ENCODE measurements around the gene MRPL14.

Gene MRPL14

DNA sequence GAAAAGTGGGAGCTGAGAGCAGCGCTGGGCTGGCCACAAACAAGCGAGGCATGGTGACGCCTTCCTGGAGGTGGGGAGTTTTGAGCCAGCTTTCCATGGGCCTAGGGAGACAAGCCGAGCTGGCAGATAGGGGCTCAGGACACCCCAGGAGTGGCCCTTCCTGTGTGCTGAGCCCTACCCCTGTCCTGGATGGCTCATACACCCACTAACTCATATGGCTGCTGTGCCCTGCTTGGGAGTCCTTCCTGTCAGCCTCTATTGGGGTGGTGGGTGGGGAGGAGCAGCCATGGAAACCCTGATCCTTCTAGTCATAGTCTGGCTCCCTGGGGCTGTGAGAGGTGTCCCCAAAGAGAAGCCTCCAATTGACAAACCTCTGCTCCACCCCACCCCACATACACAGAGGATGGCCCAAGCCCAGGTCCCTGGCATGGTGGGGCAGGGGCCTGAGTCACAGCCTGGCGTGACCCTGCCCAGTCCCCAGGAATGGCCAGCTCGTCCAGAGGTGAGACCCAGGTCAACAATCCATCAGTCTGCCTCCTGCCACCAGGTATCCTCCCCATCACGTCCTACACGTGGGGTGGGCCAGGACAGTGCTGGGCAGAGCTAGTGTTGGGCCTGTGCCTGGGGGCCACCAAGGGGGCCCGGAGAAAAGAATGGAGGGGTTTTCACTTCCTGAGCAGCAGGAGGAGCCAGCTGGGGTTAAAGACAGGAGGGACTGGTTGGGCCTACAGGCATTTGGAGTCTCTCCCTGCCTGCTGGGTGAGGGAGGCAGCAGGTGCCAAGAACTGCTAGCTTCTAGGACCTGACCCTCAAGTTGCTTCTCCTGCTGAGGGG, 52.2 kb downstream of the MRPL14 start:
- Mint-ChIP-seq H3K9me3 (no peaks in the 10 kb centered on the region), H3K4me1 (peaks cover 13% of the 10 kb centered on the region), H3K4me3 (peak overlapping the region; percentile 82), H3K27ac (peak overlapping the region; percentile 71), H3K36me3 (no peaks in the 10 kb centered on the region), H3K27me3 (peaks cover 5% of the 10 kb centered on the region)

DNA sequence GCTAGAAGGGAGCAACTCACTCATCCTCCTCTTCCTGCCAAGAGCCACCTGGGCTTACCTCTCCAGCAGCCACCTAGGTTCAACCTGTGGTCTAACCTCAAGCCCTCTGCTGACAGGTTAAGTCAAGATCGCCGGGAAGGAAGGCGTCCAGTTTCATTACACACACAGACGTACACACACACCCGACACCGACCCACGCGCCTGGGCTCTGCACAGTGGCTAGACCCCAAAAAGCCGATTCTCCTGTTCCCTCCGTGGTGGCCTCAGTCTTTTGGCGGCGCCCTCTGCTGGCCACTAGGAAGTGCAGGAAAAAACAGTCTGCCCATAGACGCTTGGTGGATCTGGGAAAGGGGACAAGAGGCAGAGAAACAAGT, 52.8 kb downstream of the MRPL14 start:
- H3K27me3 Mint-ChIP-seq: peaks cover 5% of the 10 kb centered on the region
- H3K9me3 Mint-ChIP-seq: no peaks in the 10 kb centered on the region
- H3K27ac Mint-ChIP-seq: peak overlapping the region; percentile 71
- peaks cover 13% of the 10 kb centered on the region for H3K4me1 Mint-ChIP-seq
- H3K36me3 Mint-ChIP-seq: no peaks in the 10 kb centered on the region
- H3K4me3 Mint-ChIP-seq: peak overlapping the region; percentile 82

DNA sequence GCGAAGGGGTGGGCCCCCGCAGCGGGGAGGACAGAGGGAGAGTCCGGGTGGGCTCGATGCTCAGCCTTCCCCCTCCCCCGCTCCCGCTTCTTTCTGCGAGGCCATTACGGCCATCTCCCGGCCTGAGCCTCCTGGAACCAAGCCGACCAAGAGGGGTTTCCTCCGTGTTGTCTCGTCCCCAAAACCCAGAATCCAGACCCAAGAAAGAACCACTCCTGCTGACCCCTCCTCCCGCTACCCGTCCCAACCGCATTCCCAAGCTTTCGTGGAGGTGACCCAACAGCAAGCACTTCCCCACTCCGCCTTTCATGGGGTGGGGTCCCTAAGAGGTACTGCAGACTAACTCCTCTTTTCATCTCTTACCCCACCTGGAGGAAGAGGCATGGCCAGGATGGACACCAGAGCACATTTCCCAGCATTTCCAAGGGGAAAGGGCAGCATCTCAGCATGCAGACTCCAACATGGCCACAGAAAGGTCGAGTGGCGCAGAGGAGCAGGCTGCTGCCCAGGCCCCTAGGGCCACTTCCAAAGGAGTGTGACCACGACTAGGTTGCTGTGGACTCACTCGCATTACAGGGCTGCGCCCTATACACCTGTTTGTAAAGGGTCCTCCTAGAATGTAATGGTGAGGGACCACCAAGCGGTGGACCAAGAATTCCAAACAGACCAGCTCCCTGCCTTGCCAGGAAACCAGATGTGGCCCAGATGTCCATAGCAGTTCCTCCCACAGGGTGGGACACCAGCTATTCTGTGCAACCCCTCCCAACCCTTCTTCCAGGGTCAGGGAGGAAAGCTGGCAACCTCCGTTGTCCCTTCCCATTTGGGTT, 53.4 kb downstream of the MRPL14 start:
- no peaks in the 10 kb centered on the region for H3K36me3 Mint-ChIP-seq
- H3K27me3 Mint-ChIP-seq: peaks cover 6% of the 10 kb centered on the region
- H3K4me3 Mint-ChIP-seq: peak overlapping the region; percentile 85
- H3K9me3 Mint-ChIP-seq: no peaks in the 10 kb centered on the region
- peaks cover 13% of the 10 kb centered on the region for H3K4me1 Mint-ChIP-seq
- no peak overlapping the region for H3K27ac Mint-ChIP-seq

DNA sequence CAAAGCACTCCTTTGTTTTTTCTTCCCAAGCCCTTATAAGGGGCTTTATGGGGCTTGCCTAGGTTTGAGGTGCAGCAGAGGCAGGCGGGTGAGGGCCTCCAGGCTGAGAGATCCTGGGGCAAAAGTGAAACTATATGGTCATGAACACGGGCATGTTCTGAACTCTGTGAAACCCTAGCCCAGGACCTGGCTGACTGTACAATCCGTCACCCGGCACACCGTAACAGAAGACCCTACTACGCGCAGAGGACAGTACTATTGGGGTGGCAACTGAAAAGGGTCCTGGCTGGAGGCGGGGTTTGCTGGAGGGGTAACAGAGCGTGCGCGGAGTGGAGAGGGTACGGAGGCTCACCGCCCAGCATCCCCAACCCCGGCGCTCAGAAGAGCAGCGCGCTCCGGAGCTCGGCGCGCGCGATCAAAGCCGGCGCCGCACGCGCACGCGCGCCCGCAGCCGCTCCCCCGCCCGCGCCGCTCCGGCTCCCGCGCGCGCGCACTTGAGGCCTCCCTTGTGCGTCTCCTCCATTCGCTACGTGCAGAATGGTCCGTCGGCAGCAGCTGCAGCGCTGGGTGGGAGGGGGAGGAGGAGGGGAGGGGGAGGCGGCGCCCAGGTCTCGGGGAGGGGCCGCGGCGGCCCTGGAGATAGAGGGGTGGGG, 54.2 kb downstream of the MRPL14 start:
- H3K27ac Mint-ChIP-seq: peak overlapping the region; percentile 65
- peak overlapping the region; percentile 93 for H3K4me3 Mint-ChIP-seq
- no peaks in the 10 kb centered on the region for H3K36me3 Mint-ChIP-seq
- peaks cover 6% of the 10 kb centered on the region for H3K27me3 Mint-ChIP-seq
- H3K4me1 Mint-ChIP-seq: peaks cover 13% of the 10 kb centered on the region
- H3K9me3 Mint-ChIP-seq: no peaks in the 10 kb centered on the region

DNA sequence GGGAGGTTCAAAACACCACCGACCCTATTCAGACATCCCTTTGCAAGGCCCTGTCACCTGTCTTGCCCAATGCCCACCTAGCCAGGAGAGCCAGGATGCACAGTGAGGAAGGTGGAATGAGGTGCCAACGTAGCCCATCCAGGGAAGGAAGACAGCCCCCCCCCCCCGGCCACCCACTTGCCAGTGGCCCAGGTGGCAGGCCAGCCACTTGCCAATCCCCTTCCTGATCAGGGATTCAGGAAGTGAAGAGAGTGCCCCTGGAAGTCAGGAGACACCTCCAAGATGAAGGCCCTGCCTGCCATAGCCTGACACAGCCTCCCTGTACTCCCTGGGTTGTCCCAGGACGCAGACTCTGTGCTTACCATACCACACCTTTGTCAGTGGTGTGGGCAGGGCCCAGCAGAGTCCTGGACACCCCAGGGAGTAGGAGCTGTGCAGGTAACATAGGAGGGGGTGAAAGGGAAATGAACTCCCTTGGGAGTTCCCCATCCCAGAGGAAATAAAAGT, 54.7 kb downstream of the MRPL14 start:
- Mint-ChIP-seq H3K36me3 (no peaks in the 10 kb centered on the region), H3K9me3 (no peaks in the 10 kb centered on the region), H3K4me1 (peaks cover 13% of the 10 kb centered on the region), H3K4me3 (peak overlapping the region; percentile 93), H3K27ac (no peak overlapping the region), H3K27me3 (peaks cover 6% of the 10 kb centered on the region)

DNA sequence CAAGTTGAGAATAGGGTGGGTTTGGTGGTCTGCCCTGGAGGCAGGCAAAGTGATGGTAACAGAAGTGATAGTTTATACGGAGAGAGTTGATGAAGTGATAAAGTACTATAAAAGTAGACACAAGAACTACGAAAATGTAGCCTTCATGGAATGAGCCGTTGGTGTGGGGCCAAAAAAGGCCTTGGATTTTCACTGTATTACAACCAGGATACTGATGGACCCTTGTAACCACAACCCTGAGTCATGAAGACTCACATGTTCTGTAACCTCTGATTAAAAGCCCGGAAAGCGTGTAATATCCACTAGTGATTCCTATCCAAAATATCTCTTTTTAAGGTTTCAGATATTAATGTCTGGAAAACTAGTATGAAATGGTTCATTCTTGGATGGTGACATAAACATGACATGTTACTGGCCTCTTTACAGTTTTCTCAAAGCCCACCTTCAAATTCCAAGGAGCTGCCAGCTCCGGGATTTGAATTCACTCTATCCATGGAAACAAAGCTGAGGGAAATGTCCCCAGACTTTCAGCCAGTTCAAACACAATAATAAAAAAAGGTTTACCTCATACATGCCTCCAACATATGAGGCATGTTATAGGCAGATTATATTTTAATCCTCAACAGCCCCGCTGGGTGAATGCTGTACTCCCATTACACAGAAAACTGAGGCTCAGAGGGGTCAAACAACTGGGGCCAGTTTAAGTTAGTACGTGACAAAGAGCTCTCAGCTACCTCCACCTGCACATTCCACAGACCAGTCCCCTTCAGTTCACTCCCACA, 55.4 kb downstream of the MRPL14 start:
- H3K36me3 Mint-ChIP-seq: no peaks in the 10 kb centered on the region
- peaks cover 6% of the 10 kb centered on the region for H3K27me3 Mint-ChIP-seq
- peaks cover 13% of the 10 kb centered on the region for H3K4me1 Mint-ChIP-seq
- H3K4me3 Mint-ChIP-seq: peak overlapping the region; percentile 67
- H3K27ac Mint-ChIP-seq: no peak overlapping the region
- H3K9me3 Mint-ChIP-seq: no peaks in the 10 kb centered on the region

DNA sequence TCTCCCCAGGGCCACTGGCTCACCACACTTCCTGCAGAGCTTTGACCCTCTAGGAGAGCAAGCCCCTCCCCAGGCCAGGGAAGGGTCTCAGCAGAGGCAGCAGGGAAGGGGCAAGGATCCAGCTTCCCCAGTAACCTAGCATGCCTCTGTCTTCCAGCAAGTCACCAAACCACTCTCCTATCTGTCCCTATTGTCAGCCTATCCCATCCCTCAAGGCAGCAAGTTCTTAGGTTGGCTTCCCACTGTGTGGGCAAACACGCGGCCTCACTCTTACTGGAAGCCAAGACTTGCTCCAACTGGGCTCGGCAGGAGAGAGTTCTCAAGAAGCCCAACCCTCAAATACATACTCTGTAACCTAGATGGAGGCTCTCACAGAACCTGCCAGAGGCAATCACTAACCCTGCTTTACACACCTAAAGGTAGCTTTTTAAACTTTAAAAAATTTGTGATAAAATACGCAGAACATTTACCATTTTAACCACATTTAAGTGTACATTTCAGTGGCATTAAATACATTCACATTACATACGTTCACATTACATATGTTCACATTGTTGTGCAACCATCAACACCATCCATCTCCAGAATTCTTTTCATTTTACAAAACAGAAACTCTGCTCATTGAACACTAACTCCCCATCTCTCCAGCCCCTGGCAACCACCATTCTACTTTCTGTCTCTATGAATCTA, 58.5 kb downstream of the MRPL14 start:
- Mint-ChIP-seq H3K4me1 (peaks cover 3% of the 10 kb centered on the region), H3K9me3 (no peaks in the 10 kb centered on the region), H3K27me3 (peaks cover 2% of the 10 kb centered on the region), H3K27ac (no peak overlapping the region), H3K4me3 (no peak overlapping the region), H3K36me3 (no peaks in the 10 kb centered on the region)

DNA sequence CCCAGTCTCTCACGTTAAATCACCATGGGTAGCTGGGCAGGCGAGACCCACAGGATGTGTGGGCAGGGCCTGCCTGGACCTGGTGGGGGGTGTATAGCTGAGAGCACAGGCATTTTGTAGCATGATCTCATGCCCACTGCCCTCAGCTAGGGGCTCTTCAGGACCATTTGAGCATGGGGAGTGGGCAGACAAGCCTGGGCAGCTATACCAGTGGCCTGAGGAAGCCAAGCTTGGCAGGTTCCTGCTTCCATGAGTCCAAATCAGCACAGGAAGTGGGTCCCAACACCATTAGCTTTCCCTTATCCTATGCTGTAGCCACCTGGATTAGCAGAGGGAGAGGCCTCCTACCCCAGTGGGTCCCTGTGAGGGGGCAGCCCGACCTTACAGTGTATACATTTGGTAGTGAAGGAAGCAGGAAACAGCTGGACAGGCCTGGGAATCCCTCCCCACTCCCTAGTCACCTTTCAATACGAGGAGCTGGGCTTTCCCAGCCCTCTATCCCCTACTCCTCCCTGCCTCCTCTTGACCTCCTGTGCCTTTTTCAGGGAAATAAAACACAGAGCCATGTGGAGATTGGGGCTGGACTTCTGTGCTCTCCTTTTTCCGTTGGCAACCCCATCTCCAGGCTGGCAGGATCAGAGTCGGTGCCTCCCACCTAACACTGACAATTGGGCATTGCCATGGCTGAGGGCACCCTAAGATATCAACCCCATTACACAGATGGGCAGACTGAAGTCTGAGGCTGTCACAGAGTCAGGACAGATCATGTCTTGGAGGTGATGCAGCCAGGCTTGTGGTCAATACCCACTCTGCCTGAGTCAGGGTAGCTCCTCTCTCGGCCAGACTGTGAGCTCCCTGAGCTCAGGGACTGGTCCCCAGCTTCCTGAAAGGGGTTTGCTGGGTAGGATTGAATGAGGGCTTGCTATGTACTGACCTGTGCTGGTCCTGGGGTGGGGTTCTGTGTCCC, 59.8 kb downstream of the MRPL14 start:
- no peaks in the 10 kb centered on the region for H3K4me1 Mint-ChIP-seq
- no peaks in the 10 kb centered on the region for H3K9me3 Mint-ChIP-seq
- H3K27ac Mint-ChIP-seq: no peak overlapping the region
- H3K4me3 Mint-ChIP-seq: no peak overlapping the region
- no peaks in the 10 kb centered on the region for H3K36me3 Mint-ChIP-seq
- H3K27me3 Mint-ChIP-seq: peaks cover 2% of the 10 kb centered on the region

DNA sequence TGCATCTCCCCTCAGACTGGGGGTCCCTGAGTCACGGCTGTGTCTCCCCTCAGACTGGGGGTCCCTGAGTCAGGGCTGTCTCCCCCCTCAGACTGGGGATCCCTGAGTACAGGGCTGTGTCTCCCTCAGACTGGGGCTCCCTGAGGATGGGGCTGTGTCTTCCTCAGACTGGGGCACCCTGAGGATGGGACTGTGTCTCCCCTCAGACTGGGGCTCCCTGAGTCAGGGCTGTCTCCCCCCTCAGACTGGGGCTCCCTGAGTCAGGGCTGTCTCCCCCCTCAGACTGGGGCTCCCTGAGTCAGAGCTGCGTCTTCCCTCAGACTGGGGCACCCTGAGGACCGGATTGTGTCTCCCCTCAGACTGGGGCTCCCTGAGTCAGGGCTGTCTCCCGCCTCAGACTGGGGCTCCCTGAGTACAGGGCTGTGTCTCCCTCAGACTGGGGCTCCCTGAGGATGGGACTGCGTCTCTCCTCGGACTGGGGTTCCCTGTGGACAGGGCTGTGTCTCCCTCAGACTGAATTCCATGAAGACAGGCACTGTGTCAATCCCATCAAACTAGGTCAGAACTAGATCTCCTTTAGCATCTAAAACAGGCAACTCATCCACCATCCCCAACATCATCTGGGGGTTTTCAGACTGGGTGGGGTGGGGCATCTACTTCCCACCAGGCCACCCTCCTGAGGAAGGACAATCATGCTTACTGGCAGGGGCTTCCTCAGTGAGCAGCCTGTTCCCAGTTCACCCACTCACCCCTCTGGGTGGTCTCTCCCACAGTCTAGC, 60.7 kb downstream of the MRPL14 start:
- no peaks in the 10 kb centered on the region for H3K36me3 Mint-ChIP-seq
- H3K4me3 Mint-ChIP-seq: no peak overlapping the region
- no peaks in the 10 kb centered on the region for H3K9me3 Mint-ChIP-seq
- H3K27ac Mint-ChIP-seq: no peak overlapping the region
- peaks cover 2% of the 10 kb centered on the region for H3K27me3 Mint-ChIP-seq
- no peaks in the 10 kb centered on the region for H3K4me1 Mint-ChIP-seq

DNA sequence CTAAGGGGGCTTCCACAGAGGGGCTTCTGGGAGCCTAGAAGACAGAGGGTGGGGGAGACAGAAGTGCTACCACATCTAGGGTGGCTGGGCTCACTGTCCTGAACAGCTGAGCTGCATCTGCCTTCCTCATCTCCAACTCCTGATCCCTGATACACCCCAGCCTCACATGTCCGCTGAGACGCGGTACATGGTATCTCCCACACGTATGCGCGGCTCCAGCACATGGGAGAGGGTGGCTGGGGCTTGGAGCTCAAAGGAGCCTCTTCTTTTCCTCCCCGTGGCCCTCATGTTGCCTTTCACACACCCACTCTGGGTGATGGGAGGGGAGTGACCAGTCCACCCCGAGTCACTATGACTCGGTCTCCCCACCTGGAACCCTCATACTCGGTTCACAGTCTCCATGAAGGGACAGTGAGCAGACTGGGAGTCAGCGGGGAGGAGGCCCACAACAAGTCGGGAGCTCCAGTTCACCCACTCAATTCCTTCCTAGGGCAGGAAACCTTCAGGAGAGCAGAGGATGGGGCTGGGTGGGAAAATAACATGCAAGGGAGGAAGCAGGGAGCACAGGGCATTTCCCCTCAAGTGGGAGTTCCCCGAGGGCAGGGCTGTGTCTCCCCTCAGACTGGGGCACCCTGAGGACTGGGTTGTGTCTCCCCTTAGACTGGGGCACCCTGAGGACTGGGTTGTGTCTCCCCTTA, 61.7 kb downstream of the MRPL14 start:
- no peaks in the 10 kb centered on the region for H3K4me1 Mint-ChIP-seq
- H3K4me3 Mint-ChIP-seq: no peak overlapping the region
- no peaks in the 10 kb centered on the region for H3K9me3 Mint-ChIP-seq
- no peak overlapping the region for H3K27ac Mint-ChIP-seq
- peaks cover 2% of the 10 kb centered on the region for H3K27me3 Mint-ChIP-seq
- H3K36me3 Mint-ChIP-seq: no peaks in the 10 kb centered on the region

DNA sequence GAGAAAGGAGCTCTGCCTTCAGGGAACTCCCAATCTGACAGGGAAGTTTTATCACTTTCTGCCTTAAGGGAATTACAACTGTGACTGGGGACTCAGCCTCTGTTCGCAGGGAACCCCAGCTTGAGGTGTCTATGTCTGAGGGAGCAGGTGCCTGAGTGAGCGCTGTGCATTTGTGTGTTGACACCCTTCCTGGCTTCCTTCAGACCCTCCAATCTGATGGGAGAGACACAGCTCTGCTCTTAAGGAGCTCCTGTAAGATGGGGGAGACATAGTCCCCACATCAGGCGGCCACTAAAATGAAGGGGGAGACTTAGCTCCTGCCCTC, 62.3 kb downstream of the MRPL14 start:
- Mint-ChIP-seq H3K27ac (no peak overlapping the region), H3K27me3 (peaks cover 2% of the 10 kb centered on the region), H3K4me3 (no peak overlapping the region), H3K9me3 (no peaks in the 10 kb centered on the region), H3K36me3 (no peaks in the 10 kb centered on the region), H3K4me1 (no peaks in the 10 kb centered on the region)

DNA sequence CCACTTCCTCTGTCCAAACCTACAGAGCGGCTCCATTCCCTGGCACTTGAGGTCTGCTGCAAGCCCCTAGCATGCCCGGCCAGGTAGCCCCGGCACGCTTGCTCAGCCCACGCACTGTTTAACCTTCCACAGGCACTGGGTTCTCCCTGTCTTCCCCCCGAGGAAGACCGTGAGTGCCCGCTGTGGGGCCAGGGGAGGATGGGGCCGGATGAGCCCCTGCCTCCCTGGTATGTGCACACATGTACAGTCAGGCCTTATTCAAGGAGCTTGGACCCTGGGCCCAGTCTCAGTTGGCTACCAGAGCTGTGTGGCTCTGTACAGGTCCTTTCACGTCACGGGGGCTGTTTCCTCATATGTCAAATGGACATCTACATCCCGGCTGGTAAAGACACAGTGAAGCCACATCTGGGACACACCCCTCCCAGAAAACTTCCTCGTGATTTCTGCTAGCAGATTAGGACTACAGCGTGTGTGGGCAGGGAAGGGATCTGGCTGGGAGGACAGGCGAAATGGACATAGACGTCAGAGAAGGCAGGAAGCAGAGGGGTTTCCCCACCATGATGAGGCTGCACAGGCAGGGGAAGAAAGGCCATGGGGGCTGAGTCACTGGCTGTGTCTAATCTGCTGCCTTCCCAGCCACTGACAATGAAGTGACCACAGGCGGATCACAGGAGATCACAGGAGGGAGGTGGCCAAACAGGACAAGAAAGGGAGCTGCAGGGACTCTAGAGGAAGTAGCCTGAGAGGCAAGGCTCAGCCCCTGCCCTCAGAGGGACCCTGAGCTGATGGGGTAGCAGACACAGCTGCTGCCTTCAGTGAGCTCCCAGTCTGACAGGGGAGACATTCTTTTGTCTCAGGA, 62.9 kb downstream of the MRPL14 start:
- Mint-ChIP-seq H3K27me3 (peaks cover 2% of the 10 kb centered on the region), H3K36me3 (no peaks in the 10 kb centered on the region), H3K4me1 (no peaks in the 10 kb centered on the region), H3K4me3 (no peak overlapping the region), H3K27ac (no peak overlapping the region), H3K9me3 (no peaks in the 10 kb centered on the region)

All from activated naive CD4-positive, alpha-beta T cell treated with anti-CD3 and anti-CD28 coated beads, Interleukin-2, amount 50 U/mL, for 24 hours (primary cell).